OCI-LY7 (cell line): Measurements from ENCODE around the gene DUSP9.

Experiments
- CTCF ChIP-seq: fragments of 200-600 bp; sonication (generic); conservative IDR thresholded peaks from 2 replicates; pipeline ENCODE4 v1.5.1; 2014; ENCODE audit warnings: mild to moderate bottlenecking, antibody characterized with exemption, low read length, moderate library complexity, mixed read lengths
- EZH2phosphoT487 ChIP-seq: fragments of 200-600 bp; sonication (generic); IDR thresholded peaks from 2 replicates; pipeline ENCODE4 v1.6.1; 2018; ENCODE audit warnings: low read depth, borderline replicate concordance, mild to moderate bottlenecking, mixed run types, antibody characterized with exemption, low read length, moderate library complexity, mixed read lengths

- no peak for TF ChIP-seq CTCF
- no peak for TF ChIP-seq EZH2phosphoT487
These were observed 38.2 kb upstream of the DUSP9 start for GRCh38 chrX:153608806-153609205.
